ENCODE results near the gene APOC4.
"Not testable (repeated sequence)": the region's sequence is repeated elsewhere in the genome, so short reads cannot be mapped to it uniquely, and the experiment has no call there.

DNA sequence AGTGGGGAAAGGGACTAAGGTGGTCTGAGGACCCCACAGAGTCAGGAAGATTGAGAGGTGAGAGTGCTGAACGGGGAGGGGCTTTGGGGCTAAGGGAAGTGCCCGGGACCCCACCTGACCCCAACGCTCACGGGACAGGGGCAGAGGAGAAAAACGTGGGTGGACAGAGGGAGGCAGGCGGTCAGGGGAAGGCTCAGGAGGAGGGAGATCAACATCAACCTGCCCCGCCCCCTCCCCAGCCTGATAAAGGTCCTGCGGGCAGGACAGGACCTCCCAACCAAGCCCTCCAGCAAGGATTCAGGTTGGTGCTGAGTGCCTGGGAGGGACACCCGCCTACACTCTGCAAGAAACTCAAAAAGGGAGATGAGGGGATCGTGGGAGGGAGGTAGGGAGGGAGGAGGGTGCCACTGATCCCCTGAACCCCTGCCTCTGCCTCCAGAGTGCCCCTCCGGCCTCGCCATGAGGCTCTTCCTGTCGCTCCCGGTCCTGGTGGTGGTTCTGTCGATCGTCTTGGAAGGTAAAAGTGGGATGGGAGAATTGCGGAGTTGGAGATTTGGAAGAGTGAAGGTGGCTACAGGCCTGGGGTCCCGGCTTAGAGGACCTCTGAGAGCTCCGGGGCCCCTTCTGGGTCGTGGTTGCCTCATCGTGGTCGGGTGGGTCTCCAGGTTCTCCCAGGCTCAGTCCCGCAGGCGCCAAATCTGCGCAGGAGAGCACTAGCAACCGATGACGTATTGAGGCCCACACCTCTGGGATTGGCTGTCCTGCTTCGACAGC is 27.4 kb upstream of the APOC4 start, which contains the start of gene APOC1:
- TF ChIP-seq, protein P1, sequence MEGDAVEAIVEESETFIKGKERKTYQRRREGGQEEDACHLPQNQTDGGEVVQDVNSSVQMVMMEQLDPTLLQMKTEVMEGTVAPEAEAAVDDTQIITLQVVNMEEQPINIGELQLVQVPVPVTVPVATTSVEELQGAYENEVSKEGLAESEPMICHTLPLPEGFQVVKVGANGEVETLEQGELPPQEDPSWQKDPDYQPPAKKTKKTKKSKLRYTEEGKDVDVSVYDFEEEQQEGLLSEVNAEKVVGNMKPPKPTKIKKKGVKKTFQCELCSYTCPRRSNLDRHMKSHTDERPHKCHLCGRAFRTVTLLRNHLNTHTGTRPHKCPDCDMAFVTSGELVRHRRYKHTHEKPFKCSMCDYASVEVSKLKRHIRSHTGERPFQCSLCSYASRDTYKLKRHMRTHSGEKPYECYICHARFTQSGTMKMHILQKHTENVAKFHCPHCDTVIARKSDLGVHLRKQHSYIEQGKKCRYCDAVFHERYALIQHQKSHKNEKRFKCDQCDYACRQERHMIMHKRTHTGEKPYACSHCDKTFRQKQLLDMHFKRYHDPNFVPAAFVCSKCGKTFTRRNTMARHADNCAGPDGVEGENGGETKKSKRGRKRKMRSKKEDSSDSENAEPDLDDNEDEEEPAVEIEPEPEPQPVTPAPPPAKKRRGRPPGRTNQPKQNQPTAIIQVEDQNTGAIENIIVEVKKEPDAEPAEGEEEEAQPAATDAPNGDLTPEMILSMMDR (IDR thresholded peaks at IDR 0.05) = not testable (repeated sequence)
- TF ChIP-seq EP300, POLR2A (IDR thresholded peaks at IDR 0.05): not testable (repeated sequence)
